Neural cell (in vitro differentiated cells): Measurements from ENCODE around the gene EHMT2. TPM values are rescaled to one million over a fixed set of nuclear protein-coding genes. Genes with fewer than 3 reads are reported as not detected.
"Not testable (repeated sequence)": the region's sequence is repeated elsewhere in the genome, so short reads cannot be mapped to it uniquely, and the experiment has no call there.

Source experiments
- H2AFZ ChIP-seq: fragments of 200-600, 300-800 bp; sonication (generic), shearing (Covaris generic); 2 replicates; pipeline ENCODE4 v1.6.0; 2014; ENCODE audit warnings: low read depth, mild to moderate bottlenecking, antibody characterized with exemption, low read length, moderate library complexity
- H3F3A ChIP-seq: fragments of 200-600 bp; shearing (Covaris generic); 2 replicates; pipeline ENCODE4 v1.6.1; 2016; ENCODE audit warnings: mild to moderate bottlenecking, moderate library complexity, mixed read lengths, antibody characterized with exemption, low read length; ENCODE audit not compliant: insufficient read depth, poor library complexity, severe bottlenecking
- H3K27ac ChIP-seq: fragments of 200-600, 300-800 bp; sonication (generic), shearing (Covaris generic); 2 replicates; pipeline ENCODE4 v1.5.1; 2014; ENCODE audit warnings: mild to moderate bottlenecking, low read length, moderate library complexity
- H3K27me3 ChIP-seq: fragments of 300-800, 200-600 bp; sonication (generic), shearing (Covaris generic); 2 replicates; pipeline ENCODE4 v1.6.0; 2014; ENCODE audit warnings: mild to moderate bottlenecking, low read depth, low read length, moderate library complexity; ENCODE audit not compliant: insufficient read depth
- H3K36me3 ChIP-seq: fragments of 300-800, 200-600 bp; sonication (generic), shearing (Covaris generic); 2 replicates; pipeline ENCODE4 v1.5.1; 2014; ENCODE audit warnings: mild to moderate bottlenecking, antibody characterized with exemption, low read length, moderate library complexity; ENCODE audit not compliant: insufficient read depth
- H3K4me2 ChIP-seq: fragments of 300-800, 200-600 bp; sonication (generic), shearing (Covaris generic); 2 replicates; pipeline ENCODE4 v1.6.0; 2014; ENCODE audit warnings: mild to moderate bottlenecking, low read length
- H3K4me3 ChIP-seq: fragments of 300-800, 200-600 bp; sonication (generic), shearing (Covaris generic); 2 replicates; pipeline ENCODE4 v1.5.1; 2014; ENCODE audit warnings: mild to moderate bottlenecking, low read length, moderate library complexity
- H3K79me2 ChIP-seq: fragments of 200-600 bp; shearing (Covaris generic); replicated peaks from 2 replicates; pipeline ENCODE4 v1.6.0; 2014; ENCODE audit warnings: mild to moderate bottlenecking, low read length, moderate library complexity; ENCODE audit not compliant: insufficient read depth
- H3K9ac ChIP-seq: fragments of 300-800, 200-600 bp; sonication (generic), shearing (Covaris generic); 2 replicates; pipeline ENCODE4 v1.6.1; 2016; ENCODE audit warnings: mild to moderate bottlenecking, low read length, mixed read lengths
- H3K9me2 ChIP-seq: fragments of 200-600 bp; shearing (Covaris generic); 2 replicates; pipeline ENCODE4 v1.6.1; 2016; ENCODE audit warnings: mild to moderate bottlenecking, low read length, mixed read lengths; ENCODE audit not compliant: insufficient read depth
- H3K9me3 ChIP-seq: fragments of 200-600, 300-800 bp; sonication (generic), shearing (Covaris generic); 2 replicates; pipeline ENCODE4 v1.6.1; 2016; ENCODE audit warnings: mild to moderate bottlenecking, mixed run types, low read length, moderate library complexity, mixed read lengths
- H4K20me1 ChIP-seq: fragments of 200-600 bp; shearing (Covaris generic); 2 replicates; pipeline ENCODE4 v1.6.1; 2016; ENCODE audit warnings: mild to moderate bottlenecking, mixed run types; ENCODE audit not compliant: insufficient read depth
- CTCF ChIP-seq: fragments of 450-650 bp; IDR thresholded peaks from 2 replicates; pipeline ENCODE4 v1.5.1; 2014; ENCODE audit warnings: antibody characterized with exemption, mild to moderate bottlenecking, moderate library complexity; ENCODE audit not compliant: poor library complexity, severe bottlenecking
- EP300 ChIP-seq: fragments of 450-650 bp; conservative IDR thresholded peaks from 2 replicates; pipeline ENCODE4 v1.6.1; 2014; ENCODE audit warnings: antibody characterized with exemption, mild to moderate bottlenecking, moderate library complexity; ENCODE audit not compliant: poor library complexity, severe bottlenecking
- EZH2 ChIP-seq: fragments of 200-600, 300-800 bp; shearing (Covaris generic), sonication (generic); IDR thresholded peaks from 2 replicates; pipeline ENCODE4 v1.6.1; 2014; ENCODE audit warnings: antibody characterized with exemption, low read length, borderline replicate concordance, mild to moderate bottlenecking; ENCODE audit not compliant: insufficient read depth, poor library complexity, severe bottlenecking
- MXI1 ChIP-seq: fragments of 450-650 bp; conservative IDR thresholded peaks from 2 replicates; pipeline ENCODE4 v1.6.1; 2014; ENCODE audit warnings: antibody characterized with exemption, mild to moderate bottlenecking; ENCODE audit not compliant: poor library complexity, severe bottlenecking
- POLR2AphosphoS5 ChIP-seq: IDR thresholded peaks from 2 replicates; pipeline ENCODE4 v1.6.1; 2012
- RAD21 ChIP-seq: fragments of 450-650 bp; conservative IDR thresholded peaks from 2 replicates; pipeline ENCODE4 v1.6.1; 2014; ENCODE audit warnings: antibody characterized with exemption, mild to moderate bottlenecking, moderate library complexity
- SMC3 ChIP-seq: fragments of 450-650 bp; conservative IDR thresholded peaks from 2 replicates; pipeline ENCODE4 v1.6.1; 2014; ENCODE audit warnings: antibody characterized with exemption, mild to moderate bottlenecking, moderate library complexity; ENCODE audit not compliant: poor library complexity
- TAF1 ChIP-seq: IDR thresholded peaks from 2 replicates; pipeline ENCODE4 v1.6.1; 2012; ENCODE audit warnings: low read depth
- polyA plus RNA-seq: library from polyadenylated mRNA; depleted of rRNA; stranded (reverse); fragments of >200 nt; gene quantifications from 2 replicates; pipeline ENCODE4 v1.2.3, GENCODE V29; 2014
- TF ChIP-seq, protein P1 (sequence below): IDR thresholded peaks from 2 replicates; pipeline ENCODE4 v1.6.1; 2012; ENCODE audit warnings: borderline replicate concordance

Gene EHMT2
- polyA plus RNA-seq, 1 donor from 2014 or later = 102 TPM

GRCh38 chr6:31935021-31935420, 37.5 kb upstream of the EHMT2 start:
- H2AFZ ChIP-seq = no peak overlapping the region
- no peak overlapping the region for H3K4me3 ChIP-seq
- TF ChIP-seq CTCF (no peak), POLR2AphosphoS5 (no peak), MXI1 (no peak), SMC3 (no peak), TAF1 (no peak), EP300 (no peak), EZH2 (no peak), RAD21 (no peak)
- TF ChIP-seq, protein P1, sequence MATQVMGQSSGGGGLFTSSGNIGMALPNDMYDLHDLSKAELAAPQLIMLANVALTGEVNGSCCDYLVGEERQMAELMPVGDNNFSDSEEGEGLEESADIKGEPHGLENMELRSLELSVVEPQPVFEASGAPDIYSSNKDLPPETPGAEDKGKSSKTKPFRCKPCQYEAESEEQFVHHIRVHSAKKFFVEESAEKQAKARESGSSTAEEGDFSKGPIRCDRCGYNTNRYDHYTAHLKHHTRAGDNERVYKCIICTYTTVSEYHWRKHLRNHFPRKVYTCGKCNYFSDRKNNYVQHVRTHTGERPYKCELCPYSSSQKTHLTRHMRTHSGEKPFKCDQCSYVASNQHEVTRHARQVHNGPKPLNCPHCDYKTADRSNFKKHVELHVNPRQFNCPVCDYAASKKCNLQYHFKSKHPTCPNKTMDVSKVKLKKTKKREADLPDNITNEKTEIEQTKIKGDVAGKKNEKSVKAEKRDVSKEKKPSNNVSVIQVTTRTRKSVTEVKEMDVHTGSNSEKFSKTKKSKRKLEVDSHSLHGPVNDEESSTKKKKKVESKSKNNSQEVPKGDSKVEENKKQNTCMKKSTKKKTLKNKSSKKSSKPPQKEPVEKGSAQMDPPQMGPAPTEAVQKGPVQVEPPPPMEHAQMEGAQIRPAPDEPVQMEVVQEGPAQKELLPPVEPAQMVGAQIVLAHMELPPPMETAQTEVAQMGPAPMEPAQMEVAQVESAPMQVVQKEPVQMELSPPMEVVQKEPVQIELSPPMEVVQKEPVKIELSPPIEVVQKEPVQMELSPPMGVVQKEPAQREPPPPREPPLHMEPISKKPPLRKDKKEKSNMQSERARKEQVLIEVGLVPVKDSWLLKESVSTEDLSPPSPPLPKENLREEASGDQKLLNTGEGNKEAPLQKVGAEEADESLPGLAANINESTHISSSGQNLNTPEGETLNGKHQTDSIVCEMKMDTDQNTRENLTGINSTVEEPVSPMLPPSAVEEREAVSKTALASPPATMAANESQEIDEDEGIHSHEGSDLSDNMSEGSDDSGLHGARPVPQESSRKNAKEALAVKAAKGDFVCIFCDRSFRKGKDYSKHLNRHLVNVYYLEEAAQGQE = no peak
- no peak overlapping the region for H3K9ac ChIP-seq
- no peaks in the 10 kb centered on the region for H4K20me1 ChIP-seq
- H3K79me2 ChIP-seq = no peaks in the 10 kb centered on the region
- H3K9me2 ChIP-seq = no peaks in the 10 kb centered on the region
- no peak overlapping the region for H3K27ac ChIP-seq
- H3K36me3 ChIP-seq = no peaks in the 10 kb centered on the region
- no peaks in the 10 kb centered on the region for H3F3A ChIP-seq
- no peaks in the 10 kb centered on the region for H3K9me3 ChIP-seq
- no peaks in the 10 kb centered on the region for H3K27me3 ChIP-seq
- H3K4me2 ChIP-seq = no peak overlapping the region

GRCh38 chr6:31933537-31933936, 36.0 kb upstream of the EHMT2 start:
- Histone ChIP-seq H3K9ac (no peak overlapping the region), H3K27me3 (no peaks in the 10 kb centered on the region), H2AFZ (no peak overlapping the region), H3F3A (no peaks in the 10 kb centered on the region), H3K36me3 (no peaks in the 10 kb centered on the region), H3K9me3 (no peaks in the 10 kb centered on the region), H3K79me2 (no peaks in the 10 kb centered on the region), H3K9me2 (no peaks in the 10 kb centered on the region), H3K4me3 (no peak overlapping the region), H3K27ac (no peak overlapping the region), H3K4me2 (no peak overlapping the region), H4K20me1 (no peaks in the 10 kb centered on the region)
- TF ChIP-seq POLR2AphosphoS5 (no peak), MXI1 (no peak), TAF1 (no peak), EZH2 (no peak), SMC3 (no peak), RAD21 (no peak)
- TF ChIP-seq, protein P1 = no peak

GRCh38 chr6:31932137-31932536, 34.6 kb upstream of the EHMT2 start:
- not testable (repeated sequence) for H3K27ac ChIP-seq, H3F3A ChIP-seq, H2AFZ ChIP-seq, H3K27me3 ChIP-seq, H3K9me2 ChIP-seq, H4K20me1 ChIP-seq, H3K9me3 ChIP-seq, H3K4me3 ChIP-seq, H3K79me2 ChIP-seq, H3K4me2 ChIP-seq, H3K9ac ChIP-seq, H3K36me3 ChIP-seq
